ENCODE data around the gene FOLR2. TPM values are rescaled to one million over a fixed set of nuclear protein-coding genes. Genes with fewer than 3 reads are reported as not detected.
"Not testable (repeated sequence)": the region's sequence is repeated elsewhere in the genome, so short reads cannot be mapped to it uniquely, and the experiment has no call there.

The FOLR2 gene
- 10 to 100 TPM in 3 of 4 donors, 1 to 10 TPM in 1; 7.5 to 14.6 (median 13.0) TPM for total RNA-seq

- in situ Hi-C loops (cut with MboI; ENCODE audit: low sequenced_read_pairs in 4 of 4) (no loop called here), intact Hi-C loops (cut with DNase I; ENCODE audit: low total_unique reads) (no loop called here)
- DNase-seq (no peak), ATAC-seq (no peak)
- no peaks in the 10 kb centered on the region for H3K4me1 ChIP-seq
- H3K4me3 ChIP-seq: peak within 1 kb of the TSS in 1 of 4 donors; percentile 14
- TF ChIP-seq CTCF (IDR thresholded peaks at IDR 0.05 in 4 of 5, conservative IDR thresholded peaks at IDR 0.05 in 1 of 5) (no peak), POLR2A (IDR thresholded peaks at IDR 0.05) (no peak)
- peaks cover 0 to 4% (median 0%) of the 10 kb centered on the region in 3 donors for H3K27me3 ChIP-seq
- no peaks in the 10 kb centered on the region for H3K9me3 ChIP-seq
- H3K36me3 ChIP-seq: no peaks in the 10 kb centered on the region
- no peak within 1 kb of the TSS for H3K27ac ChIP-seq
Observed at GRCh38 chr11:72216638-72217037, at the start of gene FOLR2. Gene FOLR2 (plus strand): TSS chr11:72216794. CDS start chr11:72218585, 1,791 bp downstream.

DNA sequence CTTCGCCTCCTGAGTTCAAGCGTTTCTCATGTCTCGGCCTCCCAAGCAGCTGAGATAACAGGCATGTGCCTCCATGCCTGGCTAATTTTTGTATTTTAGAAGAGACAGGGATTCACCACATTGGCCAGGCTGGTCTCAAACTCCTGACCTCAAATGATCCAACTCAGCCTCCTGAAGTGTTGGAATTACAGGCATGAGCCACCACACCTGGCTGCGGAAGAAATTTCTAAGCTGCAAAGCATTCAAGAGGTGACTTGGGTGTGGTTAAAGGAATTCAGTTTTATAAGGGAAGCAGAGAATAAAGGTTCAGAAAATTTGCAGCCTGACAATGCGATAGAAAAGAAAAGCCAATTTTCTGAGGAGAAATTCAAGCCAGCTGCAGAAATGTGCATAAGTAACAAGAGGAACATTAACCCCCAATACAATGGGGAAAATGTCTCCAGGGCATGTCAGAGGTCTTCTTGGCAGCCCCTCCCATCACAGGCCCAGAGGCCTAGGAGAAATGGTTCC, 47.5 kb upstream of the FOLR2 start:
- H3K27me3 ChIP-seq; in situ Hi-C loops (cut with MboI; ENCODE audit: low sequenced_read_pairs in 4 of 4); intact Hi-C loops (cut with DNase I; ENCODE audit: low total_unique reads); H3K36me3 ChIP-seq; H3K27ac ChIP-seq; DNase-seq; H3K4me1 ChIP-seq; H3K9me3 ChIP-seq; H3K4me3 ChIP-seq; ATAC-seq: not testable (repeated sequence)

DNA sequence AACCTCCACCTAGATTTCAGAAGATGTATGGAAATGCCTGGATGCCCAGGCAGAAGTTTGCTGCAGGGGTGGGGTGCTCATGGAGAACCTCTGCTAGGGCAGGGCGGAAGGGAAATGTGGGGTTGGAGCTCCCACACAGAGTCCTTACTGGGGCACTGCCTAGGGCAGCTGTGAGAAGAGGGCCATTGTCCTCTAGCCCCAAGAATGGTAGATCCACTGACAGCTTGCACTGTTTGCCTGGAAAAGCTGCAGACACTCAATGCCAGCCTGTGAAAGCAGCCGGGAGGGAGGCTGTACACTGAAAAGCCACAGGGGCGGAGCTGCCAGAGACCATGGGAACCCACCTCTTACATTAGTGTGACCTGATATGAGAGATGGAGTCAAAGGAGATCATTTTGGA, 46.8 kb upstream of the FOLR2 start:
- H3K9me3 ChIP-seq; ATAC-seq; H3K4me3 ChIP-seq; in situ Hi-C loops (cut with MboI; ENCODE audit: low sequenced_read_pairs in 4 of 4); H3K36me3 ChIP-seq; DNase-seq; H3K27me3 ChIP-seq; H3K27ac ChIP-seq; H3K4me1 ChIP-seq; intact Hi-C loops (cut with DNase I; ENCODE audit: low total_unique reads): not testable (repeated sequence)

DNA sequence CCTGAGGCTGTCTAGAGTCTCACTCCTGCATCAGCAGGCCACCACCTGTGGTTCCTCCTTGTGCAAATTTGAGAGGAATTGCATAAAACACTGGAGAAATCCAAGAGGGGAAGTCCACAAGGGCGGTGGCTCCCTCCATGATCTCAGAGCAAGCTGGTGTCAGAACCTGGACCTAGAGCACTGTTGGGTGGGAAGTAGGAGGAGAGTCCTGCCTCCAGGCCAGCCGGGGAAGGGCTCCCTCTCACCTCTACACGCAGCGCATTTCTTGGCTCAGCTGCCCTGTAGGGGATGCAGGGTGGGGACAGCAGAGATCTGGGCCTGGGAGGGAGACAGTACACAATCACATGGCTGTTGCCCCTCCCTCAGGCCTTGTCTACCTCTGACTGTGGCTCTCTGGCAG, 44.6 kb upstream of the FOLR2 start:
- DNase-seq; intact Hi-C loops (cut with DNase I; ENCODE audit: low total_unique reads); ATAC-seq; H3K36me3 ChIP-seq; H3K27ac ChIP-seq; in situ Hi-C loops (cut with MboI; ENCODE audit: low sequenced_read_pairs in 4 of 4); H3K4me3 ChIP-seq; H3K9me3 ChIP-seq; H3K4me1 ChIP-seq; H3K27me3 ChIP-seq: not testable (repeated sequence)

- ATAC-seq: no peak
- TF ChIP-seq CTCF (IDR thresholded peaks at IDR 0.05 in 4 of 5, conservative IDR thresholded peaks at IDR 0.05 in 1 of 5): no peak
- TF ChIP-seq POLR2A (IDR thresholded peaks at IDR 0.05): no peak
- intact Hi-C loops (cut with DNase I; ENCODE audit: low total_unique reads) (no loop called here), in situ Hi-C loops (cut with MboI; ENCODE audit: low sequenced_read_pairs in 4 of 4) (no loop called here)
- no peaks in the 10 kb centered on the region for H3K36me3 ChIP-seq
- no peak overlapping the region for H3K27ac ChIP-seq
- no peak overlapping the region for H3K4me3 ChIP-seq
- H3K9me3 ChIP-seq: no peaks in the 10 kb centered on the region
- no peaks in the 10 kb centered on the region for H3K27me3 ChIP-seq
- no peaks in the 10 kb centered on the region for H3K4me1 ChIP-seq
- DNase-seq: no peak
Observed at GRCh38 chr11:72173291-72173690, 43.3 kb upstream of the FOLR2 start.

GRCh38 chr11:72174302-72175070, 42.1 kb upstream of the FOLR2 start:
- no peak for ATAC-seq
- H3K4me1 ChIP-seq: no peaks in the 10 kb centered on the region
- intact Hi-C loops (cut with DNase I; ENCODE audit: low total_unique reads) (no loop called here), in situ Hi-C loops (cut with MboI; ENCODE audit: low sequenced_read_pairs in 4 of 4) (no loop called here)
- no peaks in the 10 kb centered on the region for H3K27me3 ChIP-seq
- no peaks in the 10 kb centered on the region for H3K36me3 ChIP-seq
- H3K27ac ChIP-seq: no peak overlapping the region
- no peaks in the 10 kb centered on the region for H3K9me3 ChIP-seq
- no peak for DNase-seq
- TF ChIP-seq POLR2A (IDR thresholded peaks at IDR 0.05) (no peak), CTCF (IDR thresholded peaks at IDR 0.05 in 4 of 5, conservative IDR thresholded peaks at IDR 0.05 in 1 of 5) (no peak)
- no peak overlapping the region for H3K4me3 ChIP-seq

Measured in gastrocnemius medialis (tissue), 4 donors.